HG03521 (cell line): ENCODE data around the gene TVP23A.
"Not testable (repeated sequence)": the region's sequence is repeated elsewhere in the genome, so short reads cannot be mapped to it uniquely, and the experiment has no call there.

Experiments used
- ATAC-seq: cut with Tn5 transposase; IDR thresholded peaks from one replicate; pipeline ENCODE4 v1.9.1; 2021; ENCODE audit warnings: mild to moderate bottlenecking, moderate library complexity; ENCODE audit not compliant: unreplicated experiment

The TVP23A gene

GRCh38 chr16:10752843-10753523 lies 65.6 kb downstream of the TVP23A start:
- ATAC-seq: no peak

GRCh38 chr16:10751291-10751697 lies 67.3 kb downstream of the TVP23A start:
- no peak for ATAC-seq

GRCh38 chr16:10750793-10751192 lies 67.8 kb downstream of the TVP23A start:
- no peak for ATAC-seq

DNA sequence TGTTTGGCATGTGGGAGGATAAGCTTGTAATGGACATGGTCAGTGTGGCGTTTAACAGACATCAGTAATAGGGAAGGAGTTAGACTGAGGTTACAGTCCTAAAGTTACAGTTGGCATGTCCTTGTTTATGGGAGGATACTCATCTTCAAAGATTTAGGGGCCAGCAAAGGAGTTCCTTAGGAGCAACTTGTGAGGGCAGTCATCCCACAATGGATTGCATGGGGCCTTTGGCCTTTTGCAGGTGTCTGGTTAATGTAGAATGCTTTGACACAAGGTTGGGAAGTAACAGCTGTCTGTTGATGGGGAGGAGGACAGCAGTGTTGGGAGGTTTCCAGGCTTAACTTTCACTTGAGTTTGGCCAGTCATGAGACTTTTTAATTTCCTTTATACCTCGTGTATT lies 72.8 kb downstream of the TVP23A start:
- ATAC-seq: no peak

DNA sequence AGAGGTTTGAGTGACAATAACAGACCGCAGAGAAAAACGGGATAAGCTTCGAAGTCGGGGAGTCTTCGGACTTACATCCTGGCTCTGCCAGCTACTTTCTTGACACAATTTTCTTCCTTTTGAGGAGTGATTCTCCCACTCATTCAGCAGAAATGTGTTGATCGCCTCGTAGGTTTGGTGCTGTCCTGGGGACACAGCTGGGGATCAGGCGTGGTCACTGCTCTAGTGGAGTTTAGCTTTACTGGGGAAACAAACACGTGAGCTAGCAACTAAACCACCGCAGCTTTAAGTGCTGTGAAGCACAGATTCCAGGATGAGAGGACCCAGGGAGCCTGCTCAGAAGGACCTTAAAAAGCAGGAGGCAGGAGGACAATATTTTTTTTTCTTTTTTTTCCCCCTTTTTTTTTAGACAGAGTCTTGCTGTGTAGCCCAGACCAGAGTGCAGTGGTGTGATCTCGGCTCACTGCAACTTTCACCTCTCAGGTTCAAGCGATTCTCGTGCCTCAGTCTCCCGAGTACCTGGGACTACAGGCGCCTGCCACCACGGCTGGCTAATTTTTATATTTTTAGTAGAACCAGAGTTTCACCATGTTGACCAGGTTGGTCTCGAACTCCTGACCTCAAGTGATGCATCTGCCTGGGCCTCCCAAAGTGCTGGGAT lies 74.1 kb downstream of the TVP23A start:
- no peak for ATAC-seq

- ATAC-seq: peak; percentile 77
Measured at GRCh38 chr16:10743610-10744369, 74.8 kb downstream of the TVP23A start, which contains the start of gene NUBP1. NUBP1 (plus strand) TSS chr16:10743842; CDS start chr16:10743864, 22 bp downstream.

GRCh38 chr16:10743227-10743609 lies 75.4 kb downstream of the TVP23A start:
- no peak for ATAC-seq

DNA sequence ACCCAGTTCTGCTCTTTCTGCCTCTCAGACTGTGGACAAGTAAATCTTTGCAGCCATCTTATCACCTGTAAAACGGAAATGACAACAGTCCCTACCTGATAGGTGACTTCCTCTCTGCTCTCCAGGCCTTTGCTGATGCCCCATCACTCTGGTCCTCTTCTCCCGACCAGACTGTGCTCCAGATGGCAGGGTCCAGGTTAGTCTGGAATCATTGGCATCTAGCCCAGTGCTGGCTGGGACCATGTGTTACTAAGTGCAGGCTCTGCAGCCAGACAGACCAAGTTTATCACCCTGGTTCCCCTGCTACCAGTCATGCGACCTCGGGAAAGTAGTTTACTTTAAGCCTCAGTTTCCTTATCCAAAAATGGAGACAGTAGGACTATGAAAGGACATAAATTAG lies 76.8 kb downstream of the TVP23A start:
- ATAC-seq: no peak

GRCh38 chr16:10741249-10741648 lies 77.3 kb downstream of the TVP23A start:
- ATAC-seq: not testable (repeated sequence)

DNA sequence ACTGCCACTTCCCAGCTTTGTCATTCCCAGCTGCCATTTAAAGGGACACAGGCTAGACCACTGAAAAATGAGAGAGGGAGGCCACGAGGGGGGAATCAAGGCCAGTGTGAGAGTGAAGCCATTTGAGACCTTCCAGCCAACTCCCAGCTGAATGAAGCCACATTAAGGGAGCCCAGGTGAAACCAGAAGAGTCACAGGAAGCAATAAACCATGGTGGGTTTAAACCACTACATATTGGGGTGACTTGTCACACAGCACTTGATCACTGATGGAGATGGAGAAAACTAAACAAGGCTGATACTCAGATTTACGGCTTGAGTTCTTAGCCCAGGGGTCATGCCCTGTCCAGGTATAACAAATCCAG lies 77.8 kb downstream of the TVP23A start:
- no peak for ATAC-seq

GRCh38 chr16:10740000-10740844 lies 78.4 kb downstream of the TVP23A start:
- ATAC-seq: no peak

GRCh38 chr16:10738231-10739077 lies 80.1 kb downstream of the TVP23A start:
- peak; percentile 40 for ATAC-seq

DNA sequence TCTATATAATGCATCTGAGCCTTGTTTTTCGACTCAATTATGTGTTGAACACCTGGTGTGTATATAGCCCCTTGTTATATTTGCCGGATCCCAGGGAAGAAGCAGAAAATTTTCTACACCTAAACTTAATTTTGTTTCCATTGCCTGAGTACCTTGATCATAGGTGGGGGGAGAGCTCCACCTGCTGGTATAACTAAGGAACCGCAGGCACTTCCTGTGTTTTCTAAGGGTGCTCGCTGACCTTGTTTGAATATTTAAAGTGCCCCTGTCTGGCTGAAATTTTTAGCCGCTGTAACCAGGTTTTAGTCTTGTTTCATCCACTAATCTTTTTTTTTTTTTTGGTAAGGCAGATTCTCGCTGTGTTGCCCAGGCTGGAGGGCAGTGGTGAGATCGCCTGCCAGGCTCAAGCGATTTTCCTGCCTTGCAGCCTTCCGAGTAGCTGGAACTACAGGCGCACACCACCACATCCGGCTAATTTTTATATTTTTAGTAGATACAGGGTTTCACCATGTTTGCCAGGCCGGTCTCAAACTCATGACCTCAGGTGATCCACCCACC lies 81.4 kb downstream of the TVP23A start:
- ATAC-seq: peak; percentile 44

- ATAC-seq: no peak
Measured at GRCh38 chr16:10731790-10732189, 86.8 kb downstream of the TVP23A start.

- no peak for ATAC-seq
Measured at GRCh38 chr16:10729104-10730048, 89.2 kb downstream of the TVP23A start.

GRCh38 chr16:10728003-10728887 lies 90.3 kb downstream of the TVP23A start:
- no peak for ATAC-seq
